Keratinocyte (primary cell): ENCODE measurements around the gene EEF1AKMT1. TPM values are rescaled to one million over a fixed set of nuclear protein-coding genes. Genes with fewer than 3 reads are reported as not detected.

Source experiments
- DNase-seq: peaks from one replicate; pipeline ENCODE4 v3.0.0-alpha.2; 2011; ENCODE audit warnings: low read depth, missing footprints, low spot score
- FAIRE-seq: peaks from 2 replicates; lab custom pipeline; 2011; peaks lifted over from hg19 to GRCh38; lab: Jason Lieb, UNC
- H2AFZ ChIP-seq: 2 replicates; pipeline ENCODE4 v1.6.0; 2012; ENCODE audit warnings: low read length, control low read depth, inconsistent platforms; ENCODE audit not compliant: control insufficient read depth
- H3K27ac ChIP-seq: 2 replicates; pipeline ENCODE4 v1.5.1; 2011; ENCODE audit warnings: low read length; ENCODE audit not compliant: control insufficient read depth, insufficient read depth
- H3K27me3 ChIP-seq: 3 replicates; pipeline ENCODE4 v1.6.0; 2011; ENCODE audit warnings: low read length; ENCODE audit not compliant: control insufficient read depth, insufficient read depth; ENCODE audit errors: extremely low read depth
- H3K36me3 ChIP-seq, 2 experiments: 2 replicates in 1 of 2; 3 replicates in 1 of 2; pipeline ENCODE4 v1.5.1; 2011; ENCODE audit warnings: low read length in 2 of 2, mild to moderate bottlenecking in 1 of 2; ENCODE audit not compliant: control insufficient read depth in 2 of 2, insufficient read depth in 2 of 2; ENCODE audit errors: extremely low read depth in 1 of 2
- H3K4me1 ChIP-seq: 3 replicates; pipeline ENCODE4 v1.5.1; 2011; ENCODE audit warnings: low read length; ENCODE audit not compliant: control insufficient read depth, insufficient read depth; ENCODE audit errors: extremely low read depth
- H3K4me2 ChIP-seq: 3 replicates; pipeline ENCODE4 v1.6.0; 2011; ENCODE audit warnings: low read depth, low read length; ENCODE audit not compliant: control insufficient read depth, insufficient read depth; ENCODE audit errors: extremely low read depth
- H3K4me3 ChIP-seq, 3 experiments: fragments of 200-600 bp in 1 of 3; sonication (generic) in 1 of 3; 2 replicates in 2 of 3; 3 replicates in 1 of 3; pipeline ENCODE4 v1.5.1; 2011 to 2016; ENCODE audit warnings: low read length in 3 of 3, mild to moderate bottlenecking in 3 of 3, control low read depth in 2 of 3, inconsistent platforms in 1 of 3, low read depth in 1 of 3, mixed read lengths in 1 of 3, mixed run types in 1 of 3, moderate library complexity in 1 of 3; ENCODE audit not compliant: control insufficient read depth in 2 of 3, insufficient read depth in 2 of 3; ENCODE audit errors: extremely low read depth in 1 of 3
- H3K79me2 ChIP-seq: 2 replicates; pipeline ENCODE4 v1.6.0; 2012; ENCODE audit warnings: low read length; ENCODE audit not compliant: control insufficient read depth, insufficient read depth
- H3K9ac ChIP-seq: 3 replicates; pipeline ENCODE4 v1.6.0; 2011; ENCODE audit warnings: low read length; ENCODE audit not compliant: control insufficient read depth, insufficient read depth; ENCODE audit errors: extremely low read depth
- H3K9me1 ChIP-seq: 3 replicates; pipeline ENCODE4 v1.6.0; 2011; ENCODE audit warnings: low read length; ENCODE audit not compliant: control insufficient read depth, insufficient read depth; ENCODE audit errors: extremely low read depth
- H3K9me3 ChIP-seq: 2 replicates; pipeline ENCODE4 v1.5.1; 2012; ENCODE audit warnings: low read depth, low read length; ENCODE audit not compliant: control insufficient read depth
- H4K20me1 ChIP-seq: 3 replicates; pipeline ENCODE4 v1.6.0; 2011; ENCODE audit warnings: low read length; ENCODE audit not compliant: control insufficient read depth, insufficient read depth; ENCODE audit errors: extremely low read depth
- CTCF ChIP-seq, 3 experiments: IDR thresholded peaks in 1 of 3; conservative IDR thresholded peaks in 1 of 3; optimal IDR thresholded peaks in 1 of 3; 2 replicates in 2 of 3; 3 replicates in 1 of 3; pipeline versions ENCODE3 to v1.5.1; 2011; ENCODE audit warnings: low read length in 3 of 3, mild to moderate bottlenecking in 3 of 3, moderate library complexity in 2 of 3, control low read depth in 1 of 3, inconsistent platforms in 1 of 3; ENCODE audit not compliant: insufficient read depth in 2 of 3; ENCODE audit errors: extremely low read depth in 1 of 3
- EZH2 ChIP-seq: IDR thresholded peaks from one replicate; pipeline ENCODE4 v1.6.1; 2012; ENCODE audit warnings: inconsistent platforms, mild to moderate bottlenecking, low read length, moderate library complexity
- dilution Hi-C: fragments of 300-500 bp; cut with MboI; formaldehyde crosslinking; loops from one replicate; pipeline ENCODE4 v1.7.0; 2020; ENCODE audit warnings: low sequenced_read_pairs; ENCODE audit not compliant: extremely low pct_ligation_motif_present
- polyA plus RNA-seq, 5 experiments: library from polyadenylated mRNA; depleted of rRNA in 3 of 5; stranded (reverse) in 3 of 5; stranded (forward) in 1 of 5; unstranded in 1 of 5; fragments of >200 nt; gene quantifications; 1 replicate in 1 of 5; 2 replicates in 3 of 5; 3 replicates in 1 of 5; pipeline versions ENCODE4 v1.2.1 to v1.2.3, GENCODE V29; 2011 to 2012; ENCODE audit warnings: missing spikeins in 2 of 5, low read depth in 1 of 5, low replicate concordance in 1 of 5

The EEF1AKMT1 gene
- polyA plus RNA-seq, 1 donor (not counting 4 experiments of a cell fraction or from before 2014, with no cell fraction given) = 10.1 TPM

- Histone ChIP-seq H3K9me3 (no peaks in the 10 kb centered on the region), H3K27ac (no peak overlapping the region), H3K9ac (no peak overlapping the region), H4K20me1 (no peaks in the 10 kb centered on the region), H3K36me3 (no peaks in the 10 kb centered on the region), H3K4me3 (no peak overlapping the region), H2AFZ (no peak overlapping the region), H3K4me2 (no peak overlapping the region), H3K79me2 (no peaks in the 10 kb centered on the region), H3K4me1 (peaks cover 4% of the 10 kb centered on the region), H3K27me3 (peaks cover 22% of the 10 kb centered on the region), H3K9me1 (no peaks in the 10 kb centered on the region)
- FAIRE-seq (no peak), DNase-seq (no peak)
- dilution Hi-C loops = no loop called here
- TF ChIP-seq EZH2 (no peak), CTCF (optimal IDR thresholded peaks at IDR 0.05 in 1 of 3, IDR thresholded peaks at IDR 0.05 in 1 of 3, conservative IDR thresholded peaks at IDR 0.05 in 1 of 3; ENCODE audit: extremely low read depth in 1 of 3, insufficient read depth in 2 of 3, low read length in 3 of 3) (no peak)
These were observed 53.3 kb downstream of the EEF1AKMT1 start for GRCh38 chr13:20720499-20720898.

GRCh38 chr13:20719783-20720182 is 54.0 kb downstream of the EEF1AKMT1 start:
- H3K4me1 ChIP-seq = peaks cover 4% of the 10 kb centered on the region
- H4K20me1 ChIP-seq = no peaks in the 10 kb centered on the region
- no peak overlapping the region for H2AFZ ChIP-seq
- TF ChIP-seq EZH2 = no peak
- no peak for TF ChIP-seq CTCF (optimal IDR thresholded peaks at IDR 0.05 in 1 of 3, IDR thresholded peaks at IDR 0.05 in 1 of 3, conservative IDR thresholded peaks at IDR 0.05 in 1 of 3; ENCODE audit: extremely low read depth in 1 of 3, insufficient read depth in 2 of 3, low read length in 3 of 3)
- FAIRE-seq = no peak
- no peak overlapping the region for H3K4me2 ChIP-seq
- no peaks in the 10 kb centered on the region for H3K9me1 ChIP-seq
- no peak overlapping the region for H3K9ac ChIP-seq
- no peak overlapping the region for H3K27ac ChIP-seq
- H3K4me3 ChIP-seq = no peak overlapping the region
- no peaks in the 10 kb centered on the region for H3K9me3 ChIP-seq
- dilution Hi-C loops = no loop called here
- peaks cover 23% of the 10 kb centered on the region for H3K27me3 ChIP-seq
- H3K79me2 ChIP-seq = no peaks in the 10 kb centered on the region
- no peak for DNase-seq
- H3K36me3 ChIP-seq = no peaks in the 10 kb centered on the region
